Muscle layer of duodenum (tissue), 2 donors: Measurements from ENCODE around the gene LHFPL2.
A peak's percentile ranks its signal among the peaks of the same experiment; 100 is the strongest.

Experiments used
- H3K27ac ChIP-seq: one replicate; pipeline ENCODE4 v1.7.0; 2013; ENCODE audit warnings: mild to moderate bottlenecking, low read length
- H3K27me3 ChIP-seq: one replicate; pipeline ENCODE4 v1.7.0; 2013; ENCODE audit warnings: low read depth, mild to moderate bottlenecking, control low read depth, low read length
- H3K36me3 ChIP-seq, 2 donors: one replicate each; pipeline ENCODE4 v1.7.0; 2013; ENCODE audit warnings: low read length in 2 of 2, control low read depth in 1 of 2, mild to moderate bottlenecking in 1 of 2; ENCODE audit not compliant: insufficient read depth in 2 of 2, control insufficient read depth in 1 of 2
- H3K4me1 ChIP-seq, 2 donors: one replicate each; pipeline ENCODE4 v1.7.0; 2013; ENCODE audit warnings: low read length in 2 of 2, mild to moderate bottlenecking in 2 of 2, control low read depth in 1 of 2, moderate library complexity in 1 of 2; ENCODE audit not compliant: insufficient read depth in 2 of 2, control insufficient read depth in 1 of 2
- H3K4me3 ChIP-seq, 2 donors: one replicate each; pipeline ENCODE4 v1.7.0; 2013; ENCODE audit warnings: low read length in 2 of 2, low read depth in 1 of 2, mild to moderate bottlenecking in 1 of 2
- H3K9me3 ChIP-seq, 2 donors: one replicate each; pipeline ENCODE4 v1.7.0; 2013; ENCODE audit warnings: low read length in 2 of 2, control low read depth in 1 of 2, mild to moderate bottlenecking in 1 of 2; ENCODE audit not compliant: control insufficient read depth in 1 of 2
- donor health status: healthy.

Gene LHFPL2

GRCh38 chr5:78614816-78615215 is 33.8 kb downstream of the LHFPL2 start:
- Histone ChIP-seq H3K4me1 (peaks cover 8 to 43% of the 10 kb centered on the region in 2 donors), H3K36me3 (peaks cover 0 to 11% of the 10 kb centered on the region in 2 donors), H3K27ac (peak overlapping the region; percentile 46), H3K27me3 (no peaks in the 10 kb centered on the region), H3K4me3 (no peak overlapping the region), H3K9me3 (no peaks in the 10 kb centered on the region)

DNA sequence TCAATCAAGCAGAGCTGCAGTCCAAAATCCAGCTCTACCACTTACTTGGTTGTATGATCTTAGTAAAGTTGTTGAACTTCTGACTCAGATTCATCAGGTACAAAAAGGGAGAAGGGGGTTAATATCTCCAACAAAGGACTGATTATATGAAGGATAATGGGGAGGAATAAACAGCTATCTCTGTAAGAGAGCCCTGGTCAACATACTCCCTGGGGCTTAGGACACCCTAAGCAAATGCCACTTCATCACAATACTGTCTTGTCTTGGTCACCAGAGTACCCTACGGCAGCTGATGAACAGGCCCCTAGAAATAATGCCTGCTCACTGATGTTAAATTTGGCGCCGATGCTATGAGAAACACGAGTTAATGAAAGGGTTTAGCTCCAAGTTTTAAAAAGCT is 34.8 kb downstream of the LHFPL2 start:
- Histone ChIP-seq H3K4me3 (no peak overlapping the region), H3K27ac (no peak overlapping the region), H3K9me3 (no peaks in the 10 kb centered on the region)

DNA sequence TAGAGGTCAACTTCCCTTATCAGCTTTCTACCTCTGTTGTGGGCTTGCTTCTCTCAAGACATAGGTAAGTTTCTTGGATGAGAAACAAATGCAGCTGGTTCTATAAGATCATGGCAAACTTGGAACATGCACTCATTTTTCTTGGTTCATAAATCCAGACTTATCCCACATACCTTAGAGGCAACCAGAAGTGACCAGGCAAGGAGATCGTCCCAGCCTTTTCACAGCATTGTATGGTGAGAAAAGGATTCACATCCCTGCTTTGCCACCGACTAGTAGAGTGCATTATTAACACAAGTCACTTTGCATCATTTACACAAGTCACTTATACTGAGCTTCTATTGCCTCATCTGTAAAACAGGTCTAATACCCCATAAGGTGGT is 35.4 kb downstream of the LHFPL2 start:
- peaks cover 0 to 4% of the 10 kb centered on the region in 2 donors for H3K36me3 ChIP-seq
- peaks cover 8 to 44% of the 10 kb centered on the region in 2 donors for H3K4me1 ChIP-seq
- H3K27ac ChIP-seq = peak overlapping the region; percentile 12
- no peaks in the 10 kb centered on the region for H3K27me3 ChIP-seq
- no peak overlapping the region for H3K4me3 ChIP-seq
- H3K9me3 ChIP-seq = no peaks in the 10 kb centered on the region

More for the DNA sequence above, 34.8 kb downstream of the LHFPL2 start:
- Histone ChIP-seq H3K36me3 (peaks cover 0 to 10% of the 10 kb centered on the region in 2 donors), H3K27me3 (no peaks in the 10 kb centered on the region), H3K4me1 (peaks cover 8 to 44% of the 10 kb centered on the region in 2 donors)

DNA sequence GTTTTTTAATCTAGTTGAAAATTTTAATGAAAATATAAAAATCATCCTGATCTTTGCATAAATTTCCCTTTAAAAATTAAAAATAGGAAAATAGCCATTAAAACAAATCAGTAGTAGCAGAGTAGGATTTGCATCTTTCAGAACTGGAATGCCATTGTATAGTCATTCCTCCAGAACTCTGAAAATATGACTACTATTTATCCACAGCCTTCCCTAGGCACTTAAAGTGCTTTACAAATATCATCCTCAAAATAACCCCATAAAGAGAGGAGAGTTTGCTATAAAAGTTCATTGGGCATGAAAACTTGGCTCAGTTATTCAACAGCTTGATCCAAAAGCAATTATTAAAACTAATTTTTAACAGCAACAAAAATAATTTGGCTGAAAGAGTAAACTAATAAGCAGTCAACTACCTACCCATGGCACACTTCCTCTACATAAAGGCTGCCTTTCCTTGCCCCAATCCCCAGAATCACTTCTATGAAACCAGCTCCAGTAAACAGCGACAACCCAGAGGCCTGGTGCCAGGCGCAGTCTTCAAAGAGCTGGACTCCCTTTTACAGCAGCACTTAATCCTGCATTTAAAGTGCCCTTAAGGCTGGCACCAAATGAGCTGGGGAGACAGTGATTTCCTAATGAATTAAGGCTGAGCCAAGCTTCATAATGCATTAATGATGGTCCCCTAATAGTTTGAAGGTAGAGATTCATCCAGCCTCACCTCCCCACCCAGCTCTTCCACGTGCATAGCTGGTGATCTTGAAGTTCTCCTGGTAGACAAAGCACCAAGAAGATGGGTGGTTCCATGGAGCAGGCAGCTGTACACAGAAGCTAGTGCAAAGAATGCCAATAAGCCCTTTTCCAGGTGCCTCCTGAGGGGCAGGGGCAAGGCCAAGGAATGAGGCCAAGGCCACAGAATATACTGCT is 36.1 kb downstream of the LHFPL2 start:
- H3K36me3 ChIP-seq = peaks cover 0 to 4% of the 10 kb centered on the region in 2 donors
- H3K4me1 ChIP-seq = peaks cover 8 to 47% of the 10 kb centered on the region in 2 donors

GRCh38 chr5:78611126-78611605 is 37.4 kb downstream of the LHFPL2 start:
- Histone ChIP-seq H3K36me3 (no peaks in the 10 kb centered on the region), H3K4me3 (no peak overlapping the region), H3K4me1 (peaks cover 8 to 49% of the 10 kb centered on the region in 2 donors), H3K9me3 (no peaks in the 10 kb centered on the region), H3K27ac (peak overlapping the region; percentile 78), H3K27me3 (no peaks in the 10 kb centered on the region)

More for the DNA sequence above, 36.1 kb downstream of the LHFPL2 start:
- Histone ChIP-seq H3K27me3 (no peaks in the 10 kb centered on the region), H3K4me3 (no peak overlapping the region), H3K9me3 (no peaks in the 10 kb centered on the region), H3K27ac (peak overlapping the region; percentile 12)

- H3K27ac ChIP-seq = peak overlapping the region; percentile 78
- peaks cover 14 to 54% of the 10 kb centered on the region in 2 donors for H3K4me1 ChIP-seq
- H3K9me3 ChIP-seq = no peaks in the 10 kb centered on the region
- H3K4me3 ChIP-seq = no peak overlapping the region
- H3K27me3 ChIP-seq = no peaks in the 10 kb centered on the region
- H3K36me3 ChIP-seq = no peaks in the 10 kb centered on the region
Measured at GRCh38 chr5:78610636-78611035, 37.9 kb downstream of the LHFPL2 start.

- no peaks in the 10 kb centered on the region for H3K36me3 ChIP-seq
- no peaks in the 10 kb centered on the region for H3K27me3 ChIP-seq
- H3K27ac ChIP-seq = peak overlapping the region; percentile 90
- peaks cover 14 to 58% of the 10 kb centered on the region in 2 donors for H3K4me1 ChIP-seq
- no peaks in the 10 kb centered on the region for H3K9me3 ChIP-seq
- H3K4me3 ChIP-seq = no peak overlapping the region
Measured at GRCh38 chr5:78610163-78610583, 38.4 kb downstream of the LHFPL2 start.

GRCh38 chr5:78607864-78608263 is 40.7 kb downstream of the LHFPL2 start:
- Histone ChIP-seq H3K27me3 (no peaks in the 10 kb centered on the region), H3K4me3 (no peak overlapping the region), H3K9me3 (no peaks in the 10 kb centered on the region), H3K27ac (no peak overlapping the region), H3K36me3 (no peaks in the 10 kb centered on the region), H3K4me1 (peaks cover 16 to 48% of the 10 kb centered on the region in 2 donors)

GRCh38 chr5:78606241-78606640 is 42.3 kb downstream of the LHFPL2 start:
- Histone ChIP-seq H3K9me3 (no peaks in the 10 kb centered on the region), H3K36me3 (no peaks in the 10 kb centered on the region), H3K27me3 (no peaks in the 10 kb centered on the region), H3K27ac (peak overlapping the region; percentile 17), H3K4me3 (no peak overlapping the region), H3K4me1 (peaks cover 11 to 33% of the 10 kb centered on the region in 2 donors)

DNA sequence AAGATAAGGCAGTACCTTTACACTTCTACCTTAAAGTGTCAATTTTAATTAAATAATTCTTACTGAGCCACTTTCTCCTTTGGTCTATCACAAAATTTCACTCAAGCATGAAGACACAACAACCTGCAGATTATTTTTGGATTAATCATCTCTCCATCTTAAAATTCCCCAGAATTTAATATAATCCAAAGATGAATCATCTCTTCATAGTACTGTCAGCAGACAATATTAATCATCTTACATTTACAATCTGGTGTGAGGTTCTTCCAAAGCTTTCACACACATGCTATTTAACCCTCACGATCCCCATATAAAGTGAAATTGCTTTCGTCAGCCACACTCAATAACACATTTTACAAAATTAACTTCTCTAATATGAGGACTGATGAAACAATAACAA is 43.0 kb downstream of the LHFPL2 start:
- Histone ChIP-seq H3K9me3 (no peaks in the 10 kb centered on the region), H3K27me3 (no peaks in the 10 kb centered on the region), H3K4me3 (no peak overlapping the region), H3K36me3 (no peaks in the 10 kb centered on the region), H3K4me1 (peaks cover 15 to 30% of the 10 kb centered on the region in 2 donors), H3K27ac (peak overlapping the region; percentile 17)

GRCh38 chr5:78604689-78605285 is 43.8 kb downstream of the LHFPL2 start:
- Histone ChIP-seq H3K4me1 (peaks cover 15 to 26% of the 10 kb centered on the region in 2 donors), H3K9me3 (no peaks in the 10 kb centered on the region), H3K4me3 (no peak overlapping the region), H3K36me3 (no peaks in the 10 kb centered on the region), H3K27me3 (no peaks in the 10 kb centered on the region), H3K27ac (peak overlapping the region; percentile 35)
